ENCODE results near the gene ADAMTS1.

Gene ADAMTS1

GRCh38 chr21:26819740-26820324, 25.4 kb downstream of the ADAMTS1 start:
- no peak for DNase-seq (ENCODE audit: insufficient read length, low spot score)
- TF ChIP-seq SPI1 (IDR thresholded peaks at IDR 0.05; ENCODE audit: low read depth, low read length) = no peak
- no peak for FAIRE-seq

- FAIRE-seq (no peak), DNase-seq (ENCODE audit: insufficient read length, low spot score) (no peak)
- TF ChIP-seq PAX5 (IDR thresholded peaks at IDR 0.05; ENCODE audit: insufficient read depth, low read length, severe bottlenecking) = no peak
- TF ChIP-seq POU2F2 (IDR thresholded peaks at IDR 0.05; ENCODE audit: low read depth, low read length) = no peak
- TF ChIP-seq SPI1 (IDR thresholded peaks at IDR 0.05; ENCODE audit: low read depth, low read length) = no peak
- no peak for TF ChIP-seq POLR2A (IDR thresholded peaks at IDR 0.05; ENCODE audit: low read depth, low read length)
- TF ChIP-seq TAF1 (IDR thresholded peaks at IDR 0.05; ENCODE audit: low read depth, low read length) = no peak
- no peak for TF ChIP-seq POLR2AphosphoS5 (IDR thresholded peaks at IDR 0.05; ENCODE audit: low read depth, low read length)
Measured at GRCh38 chr21:26818906-26819305, 26.3 kb downstream of the ADAMTS1 start.

- FAIRE-seq (no peak), DNase-seq (ENCODE audit: insufficient read length, low spot score) (no peak)
- no peak for TF ChIP-seq PAX5 (IDR thresholded peaks at IDR 0.05; ENCODE audit: insufficient read depth, low read length, severe bottlenecking)
- TF ChIP-seq POLR2AphosphoS5 (IDR thresholded peaks at IDR 0.05; ENCODE audit: low read depth, low read length) = no peak
- TF ChIP-seq POU2F2 (IDR thresholded peaks at IDR 0.05; ENCODE audit: low read depth, low read length) = no peak
- no peak for TF ChIP-seq TAF1 (IDR thresholded peaks at IDR 0.05; ENCODE audit: low read depth, low read length)
- TF ChIP-seq SPI1 (IDR thresholded peaks at IDR 0.05; ENCODE audit: low read depth, low read length) = no peak
- no peak for TF ChIP-seq POLR2A (IDR thresholded peaks at IDR 0.05; ENCODE audit: low read depth, low read length)
Measured at GRCh38 chr21:26815197-26815596, 30.0 kb downstream of the ADAMTS1 start.

GRCh38 chr21:26814386-26814785, 30.8 kb downstream of the ADAMTS1 start:
- no peak for DNase-seq (ENCODE audit: insufficient read length, low spot score)
- no peak for FAIRE-seq
- no peak for TF ChIP-seq POLR2A (IDR thresholded peaks at IDR 0.05; ENCODE audit: low read depth, low read length)
- TF ChIP-seq SPI1 (IDR thresholded peaks at IDR 0.05; ENCODE audit: low read depth, low read length) = no peak
- no peak for TF ChIP-seq TAF1 (IDR thresholded peaks at IDR 0.05; ENCODE audit: low read depth, low read length)
- TF ChIP-seq POU2F2 (IDR thresholded peaks at IDR 0.05; ENCODE audit: low read depth, low read length) = no peak
- TF ChIP-seq POLR2AphosphoS5 (IDR thresholded peaks at IDR 0.05; ENCODE audit: low read depth, low read length) = no peak
- no peak for TF ChIP-seq PAX5 (IDR thresholded peaks at IDR 0.05; ENCODE audit: insufficient read depth, low read length, severe bottlenecking)

- no peak for DNase-seq (ENCODE audit: insufficient read length, low spot score)
- no peak for FAIRE-seq
- TF ChIP-seq PAX5 (IDR thresholded peaks at IDR 0.05; ENCODE audit: insufficient read depth, low read length, severe bottlenecking) (no peak), POLR2A (IDR thresholded peaks at IDR 0.05; ENCODE audit: low read depth, low read length) (no peak), POU2F2 (IDR thresholded peaks at IDR 0.05; ENCODE audit: low read depth, low read length) (no peak), POLR2AphosphoS5 (IDR thresholded peaks at IDR 0.05; ENCODE audit: low read depth, low read length) (no peak), SPI1 (IDR thresholded peaks at IDR 0.05; ENCODE audit: low read depth, low read length) (no peak), TAF1 (IDR thresholded peaks at IDR 0.05; ENCODE audit: low read depth, low read length) (no peak)
Measured at GRCh38 chr21:26813426-26813998, 31.7 kb downstream of the ADAMTS1 start.

GRCh38 chr21:26812173-26812572, 33.0 kb downstream of the ADAMTS1 start:
- FAIRE-seq = no peak
- DNase-seq (ENCODE audit: insufficient read length, low spot score) = no peak
- no peak for TF ChIP-seq SPI1 (IDR thresholded peaks at IDR 0.05; ENCODE audit: low read depth, low read length)
- TF ChIP-seq PAX5 (IDR thresholded peaks at IDR 0.05; ENCODE audit: insufficient read depth, low read length, severe bottlenecking) = no peak
- no peak for TF ChIP-seq POU2F2 (IDR thresholded peaks at IDR 0.05; ENCODE audit: low read depth, low read length)
- TF ChIP-seq POLR2A (IDR thresholded peaks at IDR 0.05; ENCODE audit: low read depth, low read length) = no peak
- no peak for TF ChIP-seq TAF1 (IDR thresholded peaks at IDR 0.05; ENCODE audit: low read depth, low read length)
- TF ChIP-seq POLR2AphosphoS5 (IDR thresholded peaks at IDR 0.05; ENCODE audit: low read depth, low read length) = no peak

GRCh38 chr21:26811482-26811881, 33.7 kb downstream of the ADAMTS1 start:
- FAIRE-seq = no peak
- no peak for DNase-seq (ENCODE audit: insufficient read length, low spot score)
- no peak for TF ChIP-seq POU2F2 (IDR thresholded peaks at IDR 0.05; ENCODE audit: low read depth, low read length)
- TF ChIP-seq TAF1 (IDR thresholded peaks at IDR 0.05; ENCODE audit: low read depth, low read length) = no peak
- no peak for TF ChIP-seq POLR2AphosphoS5 (IDR thresholded peaks at IDR 0.05; ENCODE audit: low read depth, low read length)
- no peak for TF ChIP-seq SPI1 (IDR thresholded peaks at IDR 0.05; ENCODE audit: low read depth, low read length)
- no peak for TF ChIP-seq POLR2A (IDR thresholded peaks at IDR 0.05; ENCODE audit: low read depth, low read length)
- no peak for TF ChIP-seq PAX5 (IDR thresholded peaks at IDR 0.05; ENCODE audit: insufficient read depth, low read length, severe bottlenecking)

- no peak for TF ChIP-seq SPI1 (IDR thresholded peaks at IDR 0.05; ENCODE audit: low read depth, low read length)
- no peak for TF ChIP-seq TAF1 (IDR thresholded peaks at IDR 0.05; ENCODE audit: low read depth, low read length)
- no peak for TF ChIP-seq PAX5 (IDR thresholded peaks at IDR 0.05; ENCODE audit: insufficient read depth, low read length, severe bottlenecking)
- TF ChIP-seq POU2F2 (IDR thresholded peaks at IDR 0.05; ENCODE audit: low read depth, low read length) = no peak
- no peak for TF ChIP-seq POLR2A (IDR thresholded peaks at IDR 0.05; ENCODE audit: low read depth, low read length)
- no peak for TF ChIP-seq POLR2AphosphoS5 (IDR thresholded peaks at IDR 0.05; ENCODE audit: low read depth, low read length)
- no peak for FAIRE-seq
- DNase-seq (ENCODE audit: insufficient read length, low spot score) = no peak
Measured at GRCh38 chr21:26810676-26811415, 34.4 kb downstream of the ADAMTS1 start.

- FAIRE-seq = no peak
- no peak for DNase-seq (ENCODE audit: insufficient read length, low spot score)
- TF ChIP-seq POLR2A (IDR thresholded peaks at IDR 0.05; ENCODE audit: low read depth, low read length) = no peak
- no peak for TF ChIP-seq POLR2AphosphoS5 (IDR thresholded peaks at IDR 0.05; ENCODE audit: low read depth, low read length)
- TF ChIP-seq TAF1 (IDR thresholded peaks at IDR 0.05; ENCODE audit: low read depth, low read length) = no peak
- TF ChIP-seq SPI1 (IDR thresholded peaks at IDR 0.05; ENCODE audit: low read depth, low read length) = no peak
- no peak for TF ChIP-seq PAX5 (IDR thresholded peaks at IDR 0.05; ENCODE audit: insufficient read depth, low read length, severe bottlenecking)
- TF ChIP-seq POU2F2 (IDR thresholded peaks at IDR 0.05; ENCODE audit: low read depth, low read length) = no peak
Measured at GRCh38 chr21:26810266-26810665, 34.9 kb downstream of the ADAMTS1 start.
